HEK293 (cell line): Measurements from ENCODE around the gene PRCD.

ENCODE experiments used
- PRDM1 ChIP-seq: fragments of 450-650 bp; formaldehyde crosslinking; IDR thresholded peaks from 2 replicates; pipeline ENCODE4; 2016; ENCODE audit warnings: missing biosample characterization, missing genetic modification characterization
- REST ChIP-seq: fragments of 450-650 bp; formaldehyde crosslinking; IDR thresholded peaks from 2 replicates; pipeline ENCODE4 v1.5.1; 2016; ENCODE audit warnings: missing biosample characterization, missing genetic modification characterization
- ZBTB11 ChIP-seq: fragments of 450-650 bp; formaldehyde crosslinking; conservative IDR thresholded peaks from 2 replicates; pipeline ENCODE4 v1.5.1; 2016; ENCODE audit warnings: low read depth, missing biosample characterization, missing genetic modification characterization
- ZNF18 ChIP-seq: fragments of 450-650 bp; formaldehyde crosslinking; IDR thresholded peaks from 2 replicates; pipeline ENCODE4 v1.5.1; 2016; ENCODE audit warnings: missing biosample characterization, missing genetic modification characterization
- ZNF624 ChIP-seq: fragments of 450-650 bp; formaldehyde crosslinking; IDR thresholded peaks from 2 replicates; pipeline ENCODE4 v1.5.1; 2017; ENCODE audit warnings: missing biosample characterization, missing genetic modification characterization
- ZNF777 ChIP-seq: fragments of 450-650 bp; formaldehyde crosslinking; IDR thresholded peaks from 2 replicates; pipeline ENCODE4 v1.5.1; 2017; ENCODE audit warnings: missing biosample characterization, missing genetic modification characterization, borderline replicate concordance
- TF ChIP-seq, protein P1 (sequence below): fragments of 450-650 bp; formaldehyde crosslinking; IDR thresholded peaks from 2 replicates; pipeline ENCODE4 v1.5.1; 2016; ENCODE audit warnings: missing biosample characterization, missing genetic modification characterization
- TF ChIP-seq, protein P2 (sequence below): fragments of 450-650 bp; formaldehyde crosslinking; IDR thresholded peaks from 2 replicates; pipeline ENCODE4 v1.5.1; 2016; ENCODE audit warnings: missing biosample characterization, missing genetic modification characterization, low read depth
- TF ChIP-seq, protein P3 (sequence below): fragments of 450-650 bp; formaldehyde crosslinking; IDR thresholded peaks from 2 replicates; pipeline ENCODE4 v1.5.1; 2017; ENCODE audit warnings: missing biosample characterization, missing genetic modification characterization

GRCh38 chr17:76529224-76530094 is 10.4 kb upstream of the PRCD start:
- TF ChIP-seq REST: no peak
- TF ChIP-seq, protein P1, sequence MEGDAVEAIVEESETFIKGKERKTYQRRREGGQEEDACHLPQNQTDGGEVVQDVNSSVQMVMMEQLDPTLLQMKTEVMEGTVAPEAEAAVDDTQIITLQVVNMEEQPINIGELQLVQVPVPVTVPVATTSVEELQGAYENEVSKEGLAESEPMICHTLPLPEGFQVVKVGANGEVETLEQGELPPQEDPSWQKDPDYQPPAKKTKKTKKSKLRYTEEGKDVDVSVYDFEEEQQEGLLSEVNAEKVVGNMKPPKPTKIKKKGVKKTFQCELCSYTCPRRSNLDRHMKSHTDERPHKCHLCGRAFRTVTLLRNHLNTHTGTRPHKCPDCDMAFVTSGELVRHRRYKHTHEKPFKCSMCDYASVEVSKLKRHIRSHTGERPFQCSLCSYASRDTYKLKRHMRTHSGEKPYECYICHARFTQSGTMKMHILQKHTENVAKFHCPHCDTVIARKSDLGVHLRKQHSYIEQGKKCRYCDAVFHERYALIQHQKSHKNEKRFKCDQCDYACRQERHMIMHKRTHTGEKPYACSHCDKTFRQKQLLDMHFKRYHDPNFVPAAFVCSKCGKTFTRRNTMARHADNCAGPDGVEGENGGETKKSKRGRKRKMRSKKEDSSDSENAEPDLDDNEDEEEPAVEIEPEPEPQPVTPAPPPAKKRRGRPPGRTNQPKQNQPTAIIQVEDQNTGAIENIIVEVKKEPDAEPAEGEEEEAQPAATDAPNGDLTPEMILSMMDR (tag by site-specific recombination): no peak
- TF ChIP-seq ZNF777: no peak
- TF ChIP-seq, protein P2, sequence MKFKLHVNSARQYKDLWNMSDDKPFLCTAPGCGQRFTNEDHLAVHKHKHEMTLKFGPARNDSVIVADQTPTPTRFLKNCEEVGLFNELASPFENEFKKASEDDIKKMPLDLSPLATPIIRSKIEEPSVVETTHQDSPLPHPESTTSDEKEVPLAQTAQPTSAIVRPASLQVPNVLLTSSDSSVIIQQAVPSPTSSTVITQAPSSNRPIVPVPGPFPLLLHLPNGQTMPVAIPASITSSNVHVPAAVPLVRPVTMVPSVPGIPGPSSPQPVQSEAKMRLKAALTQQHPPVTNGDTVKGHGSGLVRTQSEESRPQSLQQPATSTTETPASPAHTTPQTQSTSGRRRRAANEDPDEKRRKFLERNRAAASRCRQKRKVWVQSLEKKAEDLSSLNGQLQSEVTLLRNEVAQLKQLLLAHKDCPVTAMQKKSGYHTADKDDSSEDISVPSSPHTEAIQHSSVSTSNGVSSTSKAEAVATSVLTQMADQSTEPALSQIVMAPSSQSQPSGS (tag by site-specific recombination): no peak
- TF ChIP-seq ZNF624: no peak
- no peak for TF ChIP-seq PRDM1
- TF ChIP-seq, protein P3, sequence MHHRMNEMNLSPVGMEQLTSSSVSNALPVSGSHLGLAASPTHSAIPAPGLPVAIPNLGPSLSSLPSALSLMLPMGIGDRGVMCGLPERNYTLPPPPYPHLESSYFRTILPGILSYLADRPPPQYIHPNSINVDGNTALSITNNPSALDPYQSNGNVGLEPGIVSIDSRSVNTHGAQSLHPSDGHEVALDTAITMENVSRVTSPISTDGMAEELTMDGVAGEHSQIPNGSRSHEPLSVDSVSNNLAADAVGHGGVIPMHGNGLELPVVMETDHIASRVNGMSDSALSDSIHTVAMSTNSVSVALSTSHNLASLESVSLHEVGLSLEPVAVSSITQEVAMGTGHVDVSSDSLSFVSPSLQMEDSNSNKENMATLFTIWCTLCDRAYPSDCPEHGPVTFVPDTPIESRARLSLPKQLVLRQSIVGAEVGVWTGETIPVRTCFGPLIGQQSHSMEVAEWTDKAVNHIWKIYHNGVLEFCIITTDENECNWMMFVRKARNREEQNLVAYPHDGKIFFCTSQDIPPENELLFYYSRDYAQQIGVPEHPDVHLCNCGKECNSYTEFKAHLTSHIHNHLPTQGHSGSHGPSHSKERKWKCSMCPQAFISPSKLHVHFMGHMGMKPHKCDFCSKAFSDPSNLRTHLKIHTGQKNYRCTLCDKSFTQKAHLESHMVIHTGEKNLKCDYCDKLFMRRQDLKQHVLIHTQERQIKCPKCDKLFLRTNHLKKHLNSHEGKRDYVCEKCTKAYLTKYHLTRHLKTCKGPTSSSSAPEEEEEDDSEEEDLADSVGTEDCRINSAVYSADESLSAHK (tag by site-specific recombination): peak; percentile 67
- TF ChIP-seq ZNF18: no peak
- TF ChIP-seq ZBTB11 (tag by site-specific recombination): no peak
